DOHH2 (cell line): ENCODE data around the gene UPF2.

ENCODE experiments used
- CTCF ChIP-seq: fragments of 200-600 bp; sonication (generic); IDR thresholded peaks from one replicate; pipeline ENCODE4 v1.5.1; 2014; ENCODE audit warnings: antibody characterized with exemption, mild to moderate bottlenecking, low read depth, low read length; ENCODE audit not compliant: poor library complexity, severe bottlenecking
- EZH2phosphoT487 ChIP-seq: fragments of 200-600 bp; sonication (generic); IDR thresholded peaks from 2 replicates; pipeline ENCODE4 v1.6.1; 2017; ENCODE audit warnings: borderline replicate concordance, mild to moderate bottlenecking, antibody characterized with exemption, low read length, moderate library complexity, mixed read lengths

- no peak for TF ChIP-seq EZH2phosphoT487
- TF ChIP-seq CTCF, result no peak
Observed at GRCh38 chr10:11910102-11910501, 132.5 kb downstream of the UPF2 start.
